ENCODE measurements around the gene SLC12A5. TPM values are rescaled to one million over a fixed set of nuclear protein-coding genes. Genes with fewer than 3 reads are reported as not detected.

SLC12A5 gene
- total and polyA plus RNA-seq, 9 of the 15 experiments (the other 6 are each of a cell fraction or from before 2014, with no cell fraction given) = 0.36 to 7.5 (median 2.1) TPM

DNA sequence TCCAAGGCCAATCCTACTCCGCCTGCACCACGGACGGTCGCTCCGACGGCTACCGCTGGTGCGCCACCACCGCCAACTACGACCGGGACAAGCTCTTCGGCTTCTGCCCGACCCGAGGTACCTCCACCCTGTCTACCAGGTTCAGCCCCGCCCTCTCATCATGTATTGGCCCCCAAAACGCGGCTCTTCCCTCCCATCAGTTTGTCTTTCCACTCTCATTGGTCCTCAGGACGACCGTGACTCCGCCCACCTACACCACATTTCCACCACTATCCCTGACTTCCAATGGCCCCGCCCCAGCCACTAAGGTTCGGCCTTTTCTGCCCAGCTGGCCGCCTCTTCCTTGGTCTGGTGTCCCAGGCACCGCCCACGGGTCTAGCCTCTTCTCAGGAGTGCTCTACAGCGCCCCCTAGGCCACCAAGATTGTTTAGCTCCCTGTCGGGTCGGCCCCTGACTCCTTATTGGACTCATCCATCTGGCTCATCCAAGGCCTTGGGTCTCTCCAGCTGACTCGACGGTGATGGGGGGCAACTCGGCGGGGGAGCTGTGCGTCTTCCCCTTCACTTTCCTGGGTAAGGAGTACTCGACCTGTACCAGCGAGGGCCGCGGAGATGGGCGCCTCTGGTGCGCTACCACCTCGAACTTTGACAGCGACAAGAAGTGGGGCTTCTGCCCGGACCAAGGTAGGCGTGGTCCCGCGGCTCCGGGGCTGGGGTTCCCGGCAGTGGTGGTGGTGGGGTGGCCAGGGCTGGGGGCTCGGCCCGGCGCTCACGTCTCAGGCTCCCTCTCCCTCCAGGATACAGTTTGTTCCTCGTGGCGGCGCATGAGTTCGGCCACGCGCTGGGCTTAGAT is 17.2 kb upstream of the SLC12A5 start (continued):
- TF ChIP-seq, protein P1, sequence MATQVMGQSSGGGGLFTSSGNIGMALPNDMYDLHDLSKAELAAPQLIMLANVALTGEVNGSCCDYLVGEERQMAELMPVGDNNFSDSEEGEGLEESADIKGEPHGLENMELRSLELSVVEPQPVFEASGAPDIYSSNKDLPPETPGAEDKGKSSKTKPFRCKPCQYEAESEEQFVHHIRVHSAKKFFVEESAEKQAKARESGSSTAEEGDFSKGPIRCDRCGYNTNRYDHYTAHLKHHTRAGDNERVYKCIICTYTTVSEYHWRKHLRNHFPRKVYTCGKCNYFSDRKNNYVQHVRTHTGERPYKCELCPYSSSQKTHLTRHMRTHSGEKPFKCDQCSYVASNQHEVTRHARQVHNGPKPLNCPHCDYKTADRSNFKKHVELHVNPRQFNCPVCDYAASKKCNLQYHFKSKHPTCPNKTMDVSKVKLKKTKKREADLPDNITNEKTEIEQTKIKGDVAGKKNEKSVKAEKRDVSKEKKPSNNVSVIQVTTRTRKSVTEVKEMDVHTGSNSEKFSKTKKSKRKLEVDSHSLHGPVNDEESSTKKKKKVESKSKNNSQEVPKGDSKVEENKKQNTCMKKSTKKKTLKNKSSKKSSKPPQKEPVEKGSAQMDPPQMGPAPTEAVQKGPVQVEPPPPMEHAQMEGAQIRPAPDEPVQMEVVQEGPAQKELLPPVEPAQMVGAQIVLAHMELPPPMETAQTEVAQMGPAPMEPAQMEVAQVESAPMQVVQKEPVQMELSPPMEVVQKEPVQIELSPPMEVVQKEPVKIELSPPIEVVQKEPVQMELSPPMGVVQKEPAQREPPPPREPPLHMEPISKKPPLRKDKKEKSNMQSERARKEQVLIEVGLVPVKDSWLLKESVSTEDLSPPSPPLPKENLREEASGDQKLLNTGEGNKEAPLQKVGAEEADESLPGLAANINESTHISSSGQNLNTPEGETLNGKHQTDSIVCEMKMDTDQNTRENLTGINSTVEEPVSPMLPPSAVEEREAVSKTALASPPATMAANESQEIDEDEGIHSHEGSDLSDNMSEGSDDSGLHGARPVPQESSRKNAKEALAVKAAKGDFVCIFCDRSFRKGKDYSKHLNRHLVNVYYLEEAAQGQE (IDR thresholded peaks at IDR 0.05; ENCODE audit: borderline replicate concordance) = peak; percentile 13; the same call in 1 of the 2 replicates
- TF ChIP-seq, protein P1 (CRISPR knock-in tag; IDR thresholded peaks at IDR 0.05; ENCODE audit: low read depth) = no peak
- TF ChIP-seq PTRF (tag; IDR thresholded peaks at IDR 0.05) (no peak), DACH1 (IDR thresholded peaks at IDR 0.05; ENCODE audit: partially characterized antibody) (peak; percentile 80), FOS (IDR thresholded peaks at IDR 0.05; ENCODE audit: extremely low read depth, insufficient read length) (peak; percentile 1), CREM (IDR thresholded peaks at IDR 0.05; ENCODE audit: low read depth) (0 out of 2 replicates have a peak, but pooled peaks have one; percentile 8), RCOR1 (IDR thresholded peaks at IDR 0.05; ENCODE audit: borderline replicate concordance in 1 of 2, low read depth in 2 of 2, low read length in 2 of 2) (0 out of 4 replicates have a peak, but pooled peaks of 1 of the 2 experiments have one; percentile 31), NFYB (IDR thresholded peaks at IDR 0.05; ENCODE audit: extremely low read depth, insufficient read length) (peak; percentile 53), ZKSCAN3 (CRISPR knock-in tag; IDR thresholded peaks at IDR 0.05) (peak; percentile 94), NFIC (IDR thresholded peaks at IDR 0.05) (0 out of 2 replicates have a peak, but pooled peaks have one; percentile 10), ZNF3 (CRISPR knock-in tag; IDR thresholded peaks at IDR 0.05) (no peak)
- TF ChIP-seq, protein P2, sequence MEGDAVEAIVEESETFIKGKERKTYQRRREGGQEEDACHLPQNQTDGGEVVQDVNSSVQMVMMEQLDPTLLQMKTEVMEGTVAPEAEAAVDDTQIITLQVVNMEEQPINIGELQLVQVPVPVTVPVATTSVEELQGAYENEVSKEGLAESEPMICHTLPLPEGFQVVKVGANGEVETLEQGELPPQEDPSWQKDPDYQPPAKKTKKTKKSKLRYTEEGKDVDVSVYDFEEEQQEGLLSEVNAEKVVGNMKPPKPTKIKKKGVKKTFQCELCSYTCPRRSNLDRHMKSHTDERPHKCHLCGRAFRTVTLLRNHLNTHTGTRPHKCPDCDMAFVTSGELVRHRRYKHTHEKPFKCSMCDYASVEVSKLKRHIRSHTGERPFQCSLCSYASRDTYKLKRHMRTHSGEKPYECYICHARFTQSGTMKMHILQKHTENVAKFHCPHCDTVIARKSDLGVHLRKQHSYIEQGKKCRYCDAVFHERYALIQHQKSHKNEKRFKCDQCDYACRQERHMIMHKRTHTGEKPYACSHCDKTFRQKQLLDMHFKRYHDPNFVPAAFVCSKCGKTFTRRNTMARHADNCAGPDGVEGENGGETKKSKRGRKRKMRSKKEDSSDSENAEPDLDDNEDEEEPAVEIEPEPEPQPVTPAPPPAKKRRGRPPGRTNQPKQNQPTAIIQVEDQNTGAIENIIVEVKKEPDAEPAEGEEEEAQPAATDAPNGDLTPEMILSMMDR (IDR thresholded peaks at IDR 0.05 in 2 of 3, conservative IDR thresholded peaks at IDR 0.05 in 1 of 3; ENCODE audit: insufficient read depth in 2 of 3, low read depth in 1 of 3, low read length in 3 of 3) = peak; percentile 70 to 88 (median 85)
- TF ChIP-seq, protein P3, sequence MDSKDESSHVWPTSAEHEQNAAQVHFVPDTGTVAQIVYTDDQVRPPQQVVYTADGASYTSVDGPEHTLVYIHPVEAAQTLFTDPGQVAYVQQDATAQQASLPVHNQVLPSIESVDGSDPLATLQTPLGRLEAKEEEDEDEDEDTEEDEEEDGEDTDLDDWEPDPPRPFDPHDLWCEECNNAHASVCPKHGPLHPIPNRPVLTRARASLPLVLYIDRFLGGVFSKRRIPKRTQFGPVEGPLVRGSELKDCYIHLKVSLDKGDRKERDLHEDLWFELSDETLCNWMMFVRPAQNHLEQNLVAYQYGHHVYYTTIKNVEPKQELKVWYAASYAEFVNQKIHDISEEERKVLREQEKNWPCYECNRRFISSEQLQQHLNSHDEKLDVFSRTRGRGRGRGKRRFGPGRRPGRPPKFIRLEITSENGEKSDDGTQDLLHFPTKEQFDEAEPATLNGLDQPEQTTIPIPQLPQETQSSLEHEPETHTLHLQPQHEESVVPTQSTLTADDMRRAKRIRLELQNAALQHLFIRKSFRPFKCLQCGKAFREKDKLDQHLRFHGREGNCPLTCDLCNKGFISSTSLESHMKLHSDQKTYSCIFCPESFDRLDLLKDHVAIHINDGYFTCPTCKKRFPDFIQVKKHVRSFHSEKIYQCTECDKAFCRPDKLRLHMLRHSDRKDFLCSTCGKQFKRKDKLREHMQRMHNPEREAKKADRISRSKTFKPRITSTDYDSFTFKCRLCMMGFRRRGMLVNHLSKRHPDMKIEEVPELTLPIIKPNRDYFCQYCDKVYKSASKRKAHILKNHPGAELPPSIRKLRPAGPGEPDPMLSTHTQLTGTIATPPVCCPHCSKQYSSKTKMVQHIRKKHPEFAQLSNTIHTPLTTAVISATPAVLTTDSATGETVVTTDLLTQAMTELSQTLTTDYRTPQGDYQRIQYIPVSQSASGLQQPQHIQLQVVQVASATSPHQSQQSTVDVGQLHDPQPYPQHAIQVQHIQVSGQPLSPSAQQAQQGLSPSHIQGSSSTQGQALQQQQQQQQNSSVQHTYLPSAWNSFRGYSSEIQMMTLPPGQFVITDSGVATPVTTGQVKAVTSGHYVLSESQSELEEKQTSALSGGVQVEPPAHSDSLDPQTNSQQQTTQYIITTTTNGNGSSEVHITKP (IDR thresholded peaks at IDR 0.05; ENCODE audit: partially characterized antibody) = peak; percentile 88

Data from K562 (cell line).